Measurements from ENCODE around the gene TIMM13. TPM values are rescaled to one million over a fixed set of nuclear protein-coding genes. Genes with fewer than 3 reads are reported as not detected.

The TIMM13 gene
- total RNA-seq, 2 experiments from 2014 or later: 113 to 121 TPM

- no peaks in the 10 kb centered on the region for H3K27me3 Mint-ChIP-seq
- H3K27ac Mint-ChIP-seq: no peak overlapping the region
- DNase-seq (no peak), ATAC-seq (no peak)
- H3K9me3 Mint-ChIP-seq: no peaks in the 10 kb centered on the region
- ChIA-PET CTCF (interaction anchor here (1.4 kb wide), 1 partner anchor 158 kb away, joined by 4 read pairs; no protein-coding TSS in a partner anchor), POLR2A (interaction anchor here (0.6 to 1.9 kb wide), 6 partner anchors 9 to 170 kb away, joined by 3 to 8 read pairs (median 4); partner anchors contain the start of gene TIMM13)
- peaks cover 30% of the 10 kb centered on the region for H3K4me1 Mint-ChIP-seq (ENCODE audit: low read depth)
- H3K4me3 Mint-ChIP-seq: no peak overlapping the region
- H3K36me3 Mint-ChIP-seq (ENCODE audit: low read depth): peaks cover 17% of the 10 kb centered on the region
- TF ChIP-seq, protein P1, sequence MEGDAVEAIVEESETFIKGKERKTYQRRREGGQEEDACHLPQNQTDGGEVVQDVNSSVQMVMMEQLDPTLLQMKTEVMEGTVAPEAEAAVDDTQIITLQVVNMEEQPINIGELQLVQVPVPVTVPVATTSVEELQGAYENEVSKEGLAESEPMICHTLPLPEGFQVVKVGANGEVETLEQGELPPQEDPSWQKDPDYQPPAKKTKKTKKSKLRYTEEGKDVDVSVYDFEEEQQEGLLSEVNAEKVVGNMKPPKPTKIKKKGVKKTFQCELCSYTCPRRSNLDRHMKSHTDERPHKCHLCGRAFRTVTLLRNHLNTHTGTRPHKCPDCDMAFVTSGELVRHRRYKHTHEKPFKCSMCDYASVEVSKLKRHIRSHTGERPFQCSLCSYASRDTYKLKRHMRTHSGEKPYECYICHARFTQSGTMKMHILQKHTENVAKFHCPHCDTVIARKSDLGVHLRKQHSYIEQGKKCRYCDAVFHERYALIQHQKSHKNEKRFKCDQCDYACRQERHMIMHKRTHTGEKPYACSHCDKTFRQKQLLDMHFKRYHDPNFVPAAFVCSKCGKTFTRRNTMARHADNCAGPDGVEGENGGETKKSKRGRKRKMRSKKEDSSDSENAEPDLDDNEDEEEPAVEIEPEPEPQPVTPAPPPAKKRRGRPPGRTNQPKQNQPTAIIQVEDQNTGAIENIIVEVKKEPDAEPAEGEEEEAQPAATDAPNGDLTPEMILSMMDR (IDR thresholded peaks at IDR 0.05): no peak
- intact Hi-C loops (cut with micrococcal nuclease): no loop called here
Observed at GRCh38 chr19:2453431-2454025, 26.1 kb upstream of the TIMM13 start.

DNA sequence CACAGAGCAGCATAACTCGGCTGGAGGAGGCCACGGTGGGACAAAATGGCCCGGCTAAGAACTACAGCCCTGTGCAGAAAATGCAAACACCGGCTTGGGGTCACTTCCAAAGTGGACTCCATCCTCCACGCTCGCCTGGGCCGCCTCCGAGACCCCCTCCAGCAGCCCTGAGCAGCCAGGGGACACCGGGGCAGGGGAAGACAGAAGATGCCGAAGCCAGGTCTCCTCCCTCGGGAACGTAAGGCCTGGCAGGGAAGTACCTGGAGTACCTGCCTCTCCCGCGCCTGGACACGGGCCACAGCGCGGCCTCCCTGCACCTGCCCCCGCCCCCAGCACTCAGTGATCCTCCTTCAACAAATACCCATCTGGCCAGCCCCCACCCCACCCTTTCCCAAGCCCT is 24.4 kb upstream of the TIMM13 start:
- Mint-ChIP-seq H3K27me3 (no peaks in the 10 kb centered on the region), H3K9me3 (no peaks in the 10 kb centered on the region), H3K4me1 (ENCODE audit: low read depth) (peaks cover 37% of the 10 kb centered on the region), H3K36me3 (ENCODE audit: low read depth) (peaks cover 18% of the 10 kb centered on the region), H3K27ac (no peak overlapping the region), H3K4me3 (no peak overlapping the region)
- intact Hi-C loops (cut with micrococcal nuclease): no loop called here
- CTCF ChIA-PET: no interaction called here
- ATAC-seq: no peak
- POLR2A ChIA-PET: interaction anchor here (0.5 kb wide), 1 partner anchor 42 kb away, joined by 3 read pairs; no protein-coding TSS in a partner anchor
- TF ChIP-seq, protein P1 (IDR thresholded peaks at IDR 0.05): no peak
- DNase-seq: no peak

DNA sequence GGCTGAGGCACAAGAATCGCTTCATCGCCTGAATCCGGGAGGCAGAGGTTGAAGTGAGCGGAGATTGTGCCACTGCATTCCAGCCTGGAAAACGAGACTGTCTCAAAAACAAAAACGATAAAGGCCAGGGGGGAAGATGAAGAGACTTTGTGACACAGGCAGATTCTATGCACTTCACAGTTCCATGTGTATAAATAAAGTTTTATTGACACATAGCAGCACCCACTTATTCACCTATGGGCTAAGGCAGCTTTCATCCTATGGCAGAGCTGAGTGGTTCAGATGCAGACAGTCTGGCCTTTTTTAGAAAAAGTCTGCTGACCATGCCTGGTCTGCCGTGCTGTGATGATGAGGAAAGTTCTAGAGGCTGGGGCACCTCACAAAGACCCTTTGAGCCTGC is 23.8 kb upstream of the TIMM13 start:
- intact Hi-C loops (cut with micrococcal nuclease): no loop called here
- DNase-seq (no peak), ATAC-seq (no peak)
- Mint-ChIP-seq H3K27me3 (no peaks in the 10 kb centered on the region), H3K9me3 (no peaks in the 10 kb centered on the region), H3K27ac (no peak overlapping the region), H3K4me1 (ENCODE audit: low read depth) (peaks cover 42% of the 10 kb centered on the region), H3K4me3 (no peak overlapping the region), H3K36me3 (ENCODE audit: low read depth) (peaks cover 18% of the 10 kb centered on the region)
- CTCF ChIA-PET: no interaction called here
- POLR2A ChIA-PET: interaction anchor here (0.5 to 1.4 kb wide), 2 partner anchors 10 to 41 kb away, joined by 3 read pairs; no protein-coding TSS in a partner anchor
- TF ChIP-seq, protein P1 (IDR thresholded peaks at IDR 0.05): no peak

DNA sequence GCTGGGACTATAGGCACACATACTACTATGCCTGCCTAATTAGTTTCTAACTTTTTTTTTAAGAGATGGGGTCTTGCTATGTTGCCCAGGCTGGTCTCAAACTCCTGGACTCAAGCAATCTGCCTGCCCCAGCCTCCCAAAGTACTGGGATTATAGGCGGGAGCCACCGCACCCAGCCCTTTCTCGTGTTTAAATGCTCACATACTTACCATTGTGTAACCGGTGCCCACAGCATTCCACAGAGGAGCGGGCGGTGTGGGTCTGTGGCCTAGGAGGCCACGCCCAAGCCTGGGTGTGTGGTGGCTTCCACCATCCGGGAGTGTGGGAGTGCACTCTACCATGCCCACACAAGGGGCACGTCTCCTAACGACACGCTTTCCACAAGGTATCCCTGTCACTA is 21.6 kb upstream of the TIMM13 start:
- TF ChIP-seq, protein P1 (IDR thresholded peaks at IDR 0.05): no peak
- Mint-ChIP-seq H3K36me3 (ENCODE audit: low read depth) (peaks cover 19% of the 10 kb centered on the region), H3K4me3 (no peak overlapping the region), H3K4me1 (ENCODE audit: low read depth) (peaks cover 31% of the 10 kb centered on the region), H3K27me3 (no peaks in the 10 kb centered on the region), H3K27ac (no peak overlapping the region), H3K9me3 (no peaks in the 10 kb centered on the region)
- ATAC-seq (no peak), DNase-seq (no peak)
- ChIA-PET CTCF (no interaction called here), POLR2A (interaction anchor here (0.5 kb wide), 1 partner anchor 37 kb away, joined by 3 read pairs; no protein-coding TSS in a partner anchor)
- intact Hi-C loops (cut with micrococcal nuclease): no loop called here

- H3K4me1 Mint-ChIP-seq (ENCODE audit: low read depth): peaks cover 26% of the 10 kb centered on the region
- peak overlapping the region; percentile 52 for H3K4me3 Mint-ChIP-seq
- peak; percentile 70 for DNase-seq
- ATAC-seq: peak; percentile 77
- TF ChIP-seq, protein P1 (IDR thresholded peaks at IDR 0.05): no peak
- no peaks in the 10 kb centered on the region for H3K9me3 Mint-ChIP-seq
- intact Hi-C loops (cut with micrococcal nuclease): no loop called here
- POLR2A ChIA-PET: interaction anchor here (0.7 to 1.4 kb wide), 5 partner anchors 10 to 153 kb away, joined by 3 to 5 read pairs (median 3); partner anchors contain the start of gene TIMM13
- H3K36me3 Mint-ChIP-seq (ENCODE audit: low read depth): peaks cover 24% of the 10 kb centered on the region
- CTCF ChIA-PET: no interaction called here
- no peaks in the 10 kb centered on the region for H3K27me3 Mint-ChIP-seq
- H3K27ac Mint-ChIP-seq: peak overlapping the region; percentile 35
Observed at GRCh38 chr19:2446381-2446780, 19.0 kb upstream of the TIMM13 start.

All from activated CD8-positive, alpha-beta T cell treated with anti-CD3 and anti-CD28 coated beads for 36 hours (primary cell).